ENCODE results near the gene RINL. TPM values are rescaled to one million over a fixed set of nuclear protein-coding genes. Genes with fewer than 3 reads are reported as not detected.

The RINL gene
- total and polyA plus RNA-seq, 12 donors = 1.6 to 14.5 (median 3.1) TPM

GRCh38 chr19:38918526-38918925, 40.5 kb upstream of the RINL start:
- no peak for TF ChIP-seq CTCF (IDR thresholded peaks at IDR 0.05)
- Histone ChIP-seq H3K4me1 (no peaks in the 10 kb centered on the region), H3K27me3 (no peaks in the 10 kb centered on the region), H3K36me3 (peaks cover 0 to 22% (median 0%) of the 10 kb centered on the region in 9 donors), H3K4me3 (no peak overlapping the region), H3K27ac (no peak overlapping the region), H3K9me3 (no peaks in the 10 kb centered on the region)
- DNase-seq (no peak), ATAC-seq (no peak)
- intact Hi-C loops (cut with DNase I) = no loop called here
- WGBS, 2 donors = 89 to 93% methylated on average over 10 of the region's 10 CpGs

- Histone ChIP-seq H3K27me3 (no peaks in the 10 kb centered on the region), H3K36me3 (peaks cover 0 to 21% (median 0%) of the 10 kb centered on the region in 9 donors), H3K9me3 (no peaks in the 10 kb centered on the region), H3K4me3 (no peak overlapping the region), H3K27ac (no peak overlapping the region), H3K4me1 (no peaks in the 10 kb centered on the region)
- ATAC-seq = peak in 1 of 8 donors; percentile 35
- intact Hi-C loops (cut with DNase I) = no loop called here
- TF ChIP-seq CTCF (IDR thresholded peaks at IDR 0.05) = peak in 2 of 9 donors; percentile 7 to 14
- DNase-seq = no peak
- 79% methylated on average over 13 of the region's 13 CpGs for WGBS, 2 donors
These were observed 39.9 kb upstream of the RINL start for GRCh38 chr19:38917921-38918491.

- TF ChIP-seq CTCF (IDR thresholded peaks at IDR 0.05) = no peak
These were observed 39.4 kb upstream of the RINL start for GRCh38 chr19:38917516-38917915.

GRCh38 chr19:38915329-38916321, 37.5 kb upstream of the RINL start:
- intact Hi-C loops (cut with DNase I) = no loop called here
- H3K36me3 ChIP-seq = peaks cover 0 to 5% (median 0%) of the 10 kb centered on the region in 9 donors
- H3K27me3 ChIP-seq = peaks cover 0 to 22% (median 14%) of the 10 kb centered on the region in 7 donors
- no peaks in the 10 kb centered on the region for H3K9me3 ChIP-seq
- 90 to 91% methylated on average over 44 of the region's 44 CpGs for WGBS, 2 donors
- DNase-seq (no peak), ATAC-seq (no peak)
- no peaks in the 10 kb centered on the region for H3K4me1 ChIP-seq
- no peak overlapping the region for H3K4me3 ChIP-seq
- no peak overlapping the region for H3K27ac ChIP-seq
- TF ChIP-seq CTCF (IDR thresholded peaks at IDR 0.05) = no peak

More at GRCh38 chr19:38917516-38917915, 39.4 kb upstream of the RINL start:
- no peak for ATAC-seq
- Histone ChIP-seq H3K36me3 (peaks cover 0 to 20% (median 0%) of the 10 kb centered on the region in 9 donors), H3K27me3 (peaks cover 0 to 3% (median 0%) of the 10 kb centered on the region in 7 donors), H3K9me3 (no peaks in the 10 kb centered on the region), H3K4me1 (no peaks in the 10 kb centered on the region), H3K27ac (no peak overlapping the region), H3K4me3 (no peak overlapping the region)
- intact Hi-C loops (cut with DNase I) = no loop called here
- DNase-seq = no peak
- 76 to 81% methylated on average over 8 to 9 of the region's 9 CpGs for WGBS, 2 donors
